ENCODE results near the gene NBR1. TPM values are rescaled to one million over a fixed set of nuclear protein-coding genes. Genes with fewer than 3 reads are reported as not detected.
"Not testable (repeated sequence)": the region's sequence is repeated elsewhere in the genome, so short reads cannot be mapped to it uniquely, and the experiment has no call there.

Gene NBR1
- total RNA-seq, 4 donors from 2014 or later: 135 to 162 (median 145) TPM

DNA sequence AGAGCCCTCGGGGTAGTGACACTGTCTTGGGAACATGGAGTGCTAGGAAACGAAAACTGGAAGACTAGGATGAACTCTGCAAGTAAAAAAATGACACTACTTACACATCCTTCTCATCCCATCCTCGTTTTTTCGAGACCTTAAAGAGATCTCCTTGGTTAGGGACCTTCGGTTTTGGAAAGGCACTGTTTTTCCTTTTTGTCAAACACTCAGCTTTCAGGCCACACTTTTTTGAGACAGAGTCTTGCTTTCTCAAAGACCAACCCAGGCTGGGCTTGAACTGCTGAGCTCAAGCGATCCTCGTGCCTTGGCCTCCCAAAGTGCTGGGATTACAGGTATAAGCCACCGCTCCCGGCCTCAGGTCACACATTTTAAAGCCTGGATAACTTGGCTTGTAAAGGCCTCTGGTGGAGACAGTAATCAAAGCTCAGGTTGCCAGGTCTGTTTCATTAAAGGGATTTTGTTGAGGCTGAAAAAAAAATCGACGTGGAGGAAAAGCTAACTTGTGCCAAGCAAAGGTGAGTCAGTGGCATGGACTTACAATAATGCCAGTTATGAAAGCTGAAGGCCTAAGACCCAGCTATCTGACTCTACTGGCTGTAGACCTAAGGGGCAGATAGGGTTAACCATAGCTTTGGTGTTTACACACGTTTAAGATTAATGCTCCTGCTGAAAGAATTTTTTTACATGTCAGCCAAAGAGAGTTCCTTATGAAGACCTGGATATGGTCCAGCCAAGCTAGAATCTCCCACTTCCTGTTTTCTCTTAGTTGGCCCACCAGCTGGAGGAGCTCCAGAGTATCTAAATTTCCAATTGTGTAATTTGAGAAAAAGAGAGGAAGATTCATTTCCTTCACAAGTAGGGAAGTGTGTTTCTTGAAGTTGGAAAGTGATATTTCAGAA is 823 bp downstream of the NBR1 start:
- Histone ChIP-seq H3K27me3 (no peaks in the 10 kb centered on the region), H3K4me3 (peak overlapping the region; percentile 81 to 89 (median 86)), H3K9me3 (no peaks in the 10 kb centered on the region), H3K36me3 (peaks cover 0 to 10% of the 10 kb centered on the region in 2 donors), H3K4me1 (peaks cover 52 to 54% of the 10 kb centered on the region in 2 donors), H3K27ac (peak overlapping the region; percentile 85 to 98 (median 97))
- TF ChIP-seq POLR2A (IDR thresholded peaks at IDR 0.05) (no peak), CTCF (IDR thresholded peaks at IDR 0.05 in 4 of 5, conservative IDR thresholded peaks at IDR 0.05 in 1 of 5) (no peak)
- DNase-seq (peak; percentile 19 to 20), ATAC-seq (peak in 1 of 2 donors; percentile 7)
- in situ Hi-C loops (cut with MboI; ENCODE audit: low sequenced_read_pairs in 4 of 4): no loop called here
- intact Hi-C loops (cut with DNase I; ENCODE audit: low total_unique reads): loop anchor here (1.0 to 5.0 kb wide), 5 partner anchors 143 to 311 kb away; partner anchors contain the start of genes DHX8, RND2 and RPL27

GRCh38 chr17:43175213-43176118 is 4.5 kb downstream of the NBR1 start:
- Histone ChIP-seq H3K4me3 (no peak overlapping the region), H3K27me3 (no peaks in the 10 kb centered on the region), H3K36me3 (peaks cover 0 to 42% of the 10 kb centered on the region in 2 donors), H3K4me1 (peaks cover 42 to 47% of the 10 kb centered on the region in 2 donors), H3K27ac (peak overlapping the region; percentile 3 to 25 (median 14)), H3K9me3 (no peaks in the 10 kb centered on the region)
- in situ Hi-C loops (cut with MboI; ENCODE audit: low sequenced_read_pairs in 4 of 4): loop anchor here in 1 of 4 donors (25.0 kb wide), 2 partner anchors 463 to 688 kb away; no protein-coding TSS in a partner anchor
- TF ChIP-seq POLR2A (IDR thresholded peaks at IDR 0.05) (no peak), CTCF (IDR thresholded peaks at IDR 0.05 in 4 of 5, conservative IDR thresholded peaks at IDR 0.05 in 1 of 5) (no peak)
- ATAC-seq (no peak), DNase-seq (no peak)
- intact Hi-C loops (cut with DNase I; ENCODE audit: low total_unique reads): no loop called here

DNA sequence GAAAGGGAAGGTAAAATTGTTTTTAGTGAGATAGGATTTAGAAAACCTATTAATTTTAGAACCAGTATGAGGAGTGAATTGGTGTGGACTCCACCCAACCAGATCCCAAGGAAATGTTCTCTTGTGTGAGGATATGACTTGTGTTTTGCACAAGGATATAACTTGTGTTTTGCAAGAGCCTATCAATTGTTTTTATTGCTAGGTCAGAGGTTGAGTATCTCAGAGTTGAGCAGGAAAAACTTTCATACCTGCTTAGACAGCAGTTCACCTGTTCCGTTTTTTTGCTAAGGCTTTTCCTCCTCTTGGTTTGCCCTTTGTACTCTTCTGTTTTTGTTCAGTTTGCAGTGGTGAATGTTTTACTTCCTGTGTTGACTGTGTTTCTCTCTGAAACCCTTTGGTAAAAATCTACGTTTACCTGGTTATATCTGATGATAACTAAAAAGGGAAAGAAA is 5.1 kb downstream of the NBR1 start:
- ATAC-seq (no peak), DNase-seq (no peak)
- Histone ChIP-seq H3K36me3 (peaks cover 0 to 49% of the 10 kb centered on the region in 2 donors), H3K4me3 (no peak overlapping the region), H3K27ac (peak overlapping the region in 3 of 4 donors; percentile 3 to 25 (median 23)), H3K4me1 (peaks cover 42 to 47% of the 10 kb centered on the region in 2 donors), H3K9me3 (no peaks in the 10 kb centered on the region), H3K27me3 (no peaks in the 10 kb centered on the region)
- in situ Hi-C loops (cut with MboI; ENCODE audit: low sequenced_read_pairs in 4 of 4): loop anchor here in 1 of 4 donors (25.0 kb wide), 2 partner anchors 464 to 689 kb away; no protein-coding TSS in a partner anchor
- TF ChIP-seq CTCF (IDR thresholded peaks at IDR 0.05 in 4 of 5, conservative IDR thresholded peaks at IDR 0.05 in 1 of 5) (no peak), POLR2A (IDR thresholded peaks at IDR 0.05) (no peak)
- intact Hi-C loops (cut with DNase I; ENCODE audit: low total_unique reads): no loop called here

- Histone ChIP-seq H3K27me3 (no peaks in the 10 kb centered on the region), H3K4me3 (no peak overlapping the region), H3K27ac (no peak overlapping the region), H3K9me3 (no peaks in the 10 kb centered on the region), H3K36me3 (peaks cover 0 to 80% of the 10 kb centered on the region in 2 donors), H3K4me1 (no peaks in the 10 kb centered on the region)
- in situ Hi-C loops (cut with MboI; ENCODE audit: low sequenced_read_pairs in 4 of 4) (loop anchor here in 2 of 4 donors (10.0 to 25.0 kb wide), 3 partner anchors 59 to 697 kb away; partner anchors contain the start of gene BRCA1 (in 1 of the 2)), intact Hi-C loops (cut with DNase I; ENCODE audit: low total_unique reads) (no loop called here)
- DNase-seq (no peak), ATAC-seq (no peak)
- no peak for TF ChIP-seq CTCF (IDR thresholded peaks at IDR 0.05 in 4 of 5, conservative IDR thresholded peaks at IDR 0.05 in 1 of 5)
- no peak for TF ChIP-seq POLR2A (IDR thresholded peaks at IDR 0.05)
Observed at GRCh38 chr17:43183921-43184320, 12.9 kb downstream of the NBR1 start.

GRCh38 chr17:43186656-43187055 is 15.6 kb downstream of the NBR1 start:
- H3K4me1 ChIP-seq; H3K4me3 ChIP-seq; intact Hi-C loops (cut with DNase I; ENCODE audit: low total_unique reads); H3K9me3 ChIP-seq; DNase-seq; H3K27ac ChIP-seq; ATAC-seq; H3K27me3 ChIP-seq: not testable (repeated sequence)
- peaks cover 3 to 83% of the 10 kb centered on the region in 2 donors for H3K36me3 ChIP-seq
- in situ Hi-C loops (cut with MboI; ENCODE audit: low sequenced_read_pairs in 4 of 4): loop anchor here in 2 of 4 donors (10.0 to 25.0 kb wide), 3 partner anchors 62 to 699 kb away; partner anchors contain the start of gene BRCA1 (in 1 of the 2)
